ENCODE results near the gene IRF9. TPM values are rescaled to one million over a fixed set of nuclear protein-coding genes. Genes with fewer than 3 reads are reported as not detected.
A peak's percentile ranks its signal among the peaks of the same experiment; 100 is the strongest.

The IRF9 gene
- total and polyA plus RNA-seq, 2 of the 13 experiments (the other 11 are each of a cell fraction or from before 2014, with no cell fraction given): 14.9 to 49.7 TPM

DNA sequence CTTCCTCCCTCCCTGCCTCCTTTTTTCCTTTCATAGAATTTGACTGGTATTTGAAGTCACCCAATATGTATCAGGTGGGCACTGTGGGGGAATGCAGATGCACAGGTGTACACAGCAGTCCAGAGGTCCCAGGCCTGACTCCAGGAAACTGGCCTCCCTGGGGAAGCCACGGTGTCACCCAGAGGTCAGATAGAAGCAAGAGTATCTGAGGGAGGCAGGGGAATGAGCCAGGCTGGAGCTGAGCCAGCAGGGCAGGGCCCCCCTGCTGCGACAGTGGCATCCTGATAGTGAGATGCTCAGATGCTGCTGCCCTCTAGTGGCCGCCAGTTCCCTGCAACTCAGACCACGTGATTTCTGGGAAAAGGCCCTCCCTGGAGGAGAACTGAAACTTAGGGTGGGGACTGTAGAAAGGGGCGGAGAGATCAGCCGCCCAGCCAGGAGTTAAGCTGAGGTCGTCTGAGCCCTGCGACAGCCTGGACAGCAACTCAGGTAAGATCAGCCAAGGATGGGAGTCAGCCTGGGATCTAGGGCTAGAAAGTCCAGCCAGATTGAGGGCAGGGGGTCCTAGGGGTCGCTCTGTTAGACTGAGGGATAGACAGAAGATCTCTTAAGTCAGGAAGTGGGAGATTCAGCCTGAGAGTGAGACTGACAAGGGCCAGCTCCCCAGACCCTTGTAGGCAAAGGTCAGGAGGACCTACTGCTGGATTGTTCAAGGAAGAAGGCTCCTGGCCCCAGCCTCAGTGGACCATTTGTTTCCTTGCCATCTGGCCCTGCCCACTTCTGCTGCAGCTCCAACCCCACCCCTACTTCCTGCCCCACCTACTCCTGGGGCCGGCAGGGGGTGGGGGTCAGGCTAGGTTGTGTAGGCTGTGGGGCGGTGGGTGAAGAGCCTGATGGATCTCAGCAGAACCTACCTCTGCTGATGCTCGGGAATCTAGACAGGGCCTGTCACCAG, at the start of gene IRF9 (continued):
- TF ChIP-seq, protein P1, sequence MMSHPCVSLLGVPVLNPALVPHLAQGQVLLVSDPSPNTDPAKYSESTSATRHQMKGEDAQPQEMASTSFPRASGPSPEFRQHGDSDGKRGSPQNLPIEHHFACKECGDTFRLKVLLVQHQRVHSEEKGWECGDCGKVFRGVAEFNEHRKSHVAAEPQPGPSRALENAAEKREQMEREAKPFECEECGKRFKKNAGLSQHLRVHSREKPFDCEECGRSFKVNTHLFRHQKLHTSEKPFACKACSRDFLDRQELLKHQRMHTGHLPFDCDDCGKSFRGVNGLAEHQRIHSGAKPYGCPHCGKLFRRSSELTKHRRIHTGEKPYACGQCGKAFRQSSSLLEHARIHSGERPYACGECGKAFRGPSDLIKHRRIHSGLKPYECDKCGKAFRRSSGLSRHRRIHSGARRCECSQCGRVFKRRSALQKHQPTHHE (CRISPR knock-in tag; IDR thresholded peaks at IDR 0.05; ENCODE audit: borderline replicate concordance): peak; percentile 87; the same call in 1 of the 2 replicates
- TF ChIP-seq ZNF367 (CRISPR knock-in tag; IDR thresholded peaks at IDR 0.05; ENCODE audit: borderline replicate concordance) (no peak), ZSCAN25 (CRISPR knock-in tag; IDR thresholded peaks at IDR 0.05) (peak; percentile 97), ADNP (CRISPR knock-in tag; IDR thresholded peaks at IDR 0.05) (no peak), ARHGAP35 (CRISPR knock-in tag; IDR thresholded peaks at IDR 0.05; ENCODE audit: borderline replicate concordance) (peak; percentile 73; the same call in 1 of the 2 replicates), SRSF4 (IDR thresholded peaks at IDR 0.05; ENCODE audit: low read depth, low read length, poor library complexity, severe bottlenecking) (no peak), SIN3B (IDR thresholded peaks at IDR 0.05; ENCODE audit: low read length) (no peak), ZNF205 (CRISPR knock-in tag; IDR thresholded peaks at IDR 0.05) (peak; percentile 95), ZNF776 (CRISPR knock-in tag; IDR thresholded peaks at IDR 0.05) (peak; percentile 69), RNF2 (conservative IDR thresholded peaks at IDR 0.05; ENCODE audit: low read depth) (peak; percentile 76), BHLHE40 (IDR thresholded peaks at IDR 0.05; ENCODE audit: low read length) (peak; percentile 79), ARNTL (CRISPR knock-in tag; IDR thresholded peaks at IDR 0.05) (peak; percentile 94), ZNF20 (CRISPR knock-in tag; IDR thresholded peaks at IDR 0.05) (no peak), SOX5 (CRISPR knock-in tag; IDR thresholded peaks at IDR 0.05; ENCODE audit: borderline replicate concordance) (peak; percentile 94), HNRNPK (IDR thresholded peaks at IDR 0.05; ENCODE audit: low read depth, low read length, poor library complexity, severe bottlenecking) (no peak), ISL2 (CRISPR knock-in tag; IDR thresholded peaks at IDR 0.05) (peak; percentile 95), STAG1 (CRISPR knock-in tag; IDR thresholded peaks at IDR 0.05) (peak; percentile 97), HOXA7 (CRISPR knock-in tag; IDR thresholded peaks at IDR 0.05) (no peak), NFE2L1 (CRISPR knock-in tag; IDR thresholded peaks at IDR 0.05; ENCODE audit: borderline replicate concordance) (no peak), CBX1 (IDR thresholded peaks at IDR 0.05; ENCODE audit: low read depth) (peak; percentile 95), ZNF253 (CRISPR knock-in tag; IDR thresholded peaks at IDR 0.05; ENCODE audit: borderline replicate concordance) (peak; percentile 98; the same call in 1 of the 2 replicates), JUN (CRISPR knock-in tag; IDR thresholded peaks at IDR 0.05) (no peak), PTBP1 (IDR thresholded peaks at IDR 0.05; ENCODE audit: low read depth, low read length, poor library complexity, severe bottlenecking) (peak; percentile 64), HES4 (CRISPR knock-in tag; IDR thresholded peaks at IDR 0.05; ENCODE audit: borderline replicate concordance) (peak; percentile 79; the same call in 1 of the 2 replicates)
- TF ChIP-seq, protein P2, sequence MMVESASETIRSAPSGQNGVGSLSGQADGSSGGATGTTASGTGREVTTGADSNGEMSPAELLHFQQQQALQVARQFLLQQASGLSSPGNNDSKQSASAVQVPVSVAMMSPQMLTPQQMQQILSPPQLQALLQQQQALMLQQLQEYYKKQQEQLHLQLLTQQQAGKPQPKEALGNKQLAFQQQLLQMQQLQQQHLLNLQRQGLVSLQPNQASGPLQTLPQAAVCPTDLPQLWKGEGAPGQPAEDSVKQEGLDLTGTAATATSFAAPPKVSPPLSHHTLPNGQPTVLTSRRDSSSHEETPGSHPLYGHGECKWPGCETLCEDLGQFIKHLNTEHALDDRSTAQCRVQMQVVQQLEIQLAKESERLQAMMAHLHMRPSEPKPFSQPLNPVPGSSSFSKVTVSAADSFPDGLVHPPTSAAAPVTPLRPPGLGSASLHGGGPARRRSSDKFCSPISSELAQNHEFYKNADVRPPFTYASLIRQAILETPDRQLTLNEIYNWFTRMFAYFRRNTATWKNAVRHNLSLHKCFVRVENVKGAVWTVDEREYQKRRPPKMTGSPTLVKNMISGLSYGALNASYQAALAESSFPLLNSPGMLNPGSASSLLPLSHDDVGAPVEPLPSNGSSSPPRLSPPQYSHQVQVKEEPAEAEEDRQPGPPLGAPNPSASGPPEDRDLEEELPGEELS (CRISPR knock-in tag; IDR thresholded peaks at IDR 0.05): peak; percentile 94
- TF ChIP-seq, protein P3, sequence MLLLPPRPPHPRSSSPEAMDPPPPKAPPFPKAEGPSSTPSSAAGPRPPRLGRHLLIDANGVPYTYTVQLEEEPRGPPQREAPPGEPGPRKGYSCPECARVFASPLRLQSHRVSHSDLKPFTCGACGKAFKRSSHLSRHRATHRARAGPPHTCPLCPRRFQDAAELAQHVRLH (CRISPR knock-in tag; IDR thresholded peaks at IDR 0.05; ENCODE audit: borderline replicate concordance, low read depth): peak; percentile 100

Measured in HepG2 (cell line).